HUES48 (cell line): ENCODE data around the gene TPRKB.
"Not testable (repeated sequence)": the region's sequence is repeated elsewhere in the genome, so short reads cannot be mapped to it uniquely, and the experiment has no call there.

ENCODE experiments used
- H3K27ac ChIP-seq: one replicate; pipeline ENCODE4 v1.7.0; 2013; ENCODE audit warnings: low read depth, low read length, inconsistent platforms
- H3K27me3 ChIP-seq: 2 replicates; pipeline ENCODE4 v1.6.1; 2013; ENCODE audit warnings: mild to moderate bottlenecking, low read length; ENCODE audit not compliant: control insufficient read depth, insufficient read depth
- H3K36me3 ChIP-seq: 2 replicates; pipeline ENCODE4 v1.6.1; 2013; ENCODE audit warnings: low read length; ENCODE audit not compliant: control insufficient read depth, insufficient read depth
- H3K4me1 ChIP-seq: 2 replicates; pipeline ENCODE4 v1.6.1; 2013; ENCODE audit warnings: mild to moderate bottlenecking, low read length; ENCODE audit not compliant: control insufficient read depth, insufficient read depth
- H3K4me3 ChIP-seq: 2 replicates; pipeline ENCODE4 v1.5.1; 2013; ENCODE audit warnings: mild to moderate bottlenecking, low read depth, low read length
- H3K9ac ChIP-seq: 2 replicates; pipeline ENCODE4 v1.6.1; 2013; ENCODE audit warnings: mild to moderate bottlenecking, low read depth, low read length, moderate library complexity
- H3K9me3 ChIP-seq: 2 replicates; pipeline ENCODE4 v1.6.1; 2013; ENCODE audit warnings: low read length; ENCODE audit not compliant: control insufficient read depth, insufficient read depth

Gene TPRKB

GRCh38 chr2:73766994-73767393 is 29.8 kb upstream of the TPRKB start:
- peaks cover 79% of the 10 kb centered on the region for H3K36me3 ChIP-seq
- H3K27ac ChIP-seq: no peak overlapping the region

GRCh38 chr2:73766349-73766748 is 29.2 kb upstream of the TPRKB start:
- Histone ChIP-seq H3K27me3 (no peaks in the 10 kb centered on the region), H3K27ac (no peak overlapping the region), H3K9me3 (no peaks in the 10 kb centered on the region), H3K36me3 (peaks cover 84% of the 10 kb centered on the region), H3K9ac (no peak overlapping the region), H3K4me3 (no peak overlapping the region), H3K4me1 (no peaks in the 10 kb centered on the region)

More at GRCh38 chr2:73766994-73767393, 29.8 kb upstream of the TPRKB start:
- no peak overlapping the region for H3K9ac ChIP-seq
- no peaks in the 10 kb centered on the region for H3K9me3 ChIP-seq
- H3K4me3 ChIP-seq: no peak overlapping the region
- no peaks in the 10 kb centered on the region for H3K27me3 ChIP-seq
- no peaks in the 10 kb centered on the region for H3K4me1 ChIP-seq

GRCh38 chr2:73764945-73765344 is 27.8 kb upstream of the TPRKB start:
- Histone ChIP-seq H3K36me3 (peaks cover 92% of the 10 kb centered on the region), H3K9me3 (no peaks in the 10 kb centered on the region), H3K4me1 (no peaks in the 10 kb centered on the region), H3K27me3 (no peaks in the 10 kb centered on the region), H3K4me3 (no peak overlapping the region), H3K9ac (no peak overlapping the region), H3K27ac (no peak overlapping the region)

- Histone ChIP-seq H3K4me1 (no peaks in the 10 kb centered on the region), H3K27me3 (no peaks in the 10 kb centered on the region), H3K27ac (no peak overlapping the region), H3K9me3 (no peaks in the 10 kb centered on the region), H3K36me3 (peaks cover 83% of the 10 kb centered on the region), H3K9ac (no peak overlapping the region), H3K4me3 (no peak overlapping the region)
Observed at GRCh38 chr2:73762571-73762970, 25.4 kb upstream of the TPRKB start.

GRCh38 chr2:73759904-73760303 is 22.8 kb upstream of the TPRKB start:
- Histone ChIP-seq H3K9me3 (no peaks in the 10 kb centered on the region; the same call in 1 of the 2 replicates), H3K9ac (no peak overlapping the region), H3K27ac (no peak overlapping the region), H3K36me3 (peaks cover 68% of the 10 kb centered on the region), H3K4me3 (no peak overlapping the region), H3K4me1 (no peaks in the 10 kb centered on the region), H3K27me3 (no peaks in the 10 kb centered on the region)

GRCh38 chr2:73759285-73759764 is 22.2 kb upstream of the TPRKB start:
- H3K4me1 ChIP-seq: no peaks in the 10 kb centered on the region
- no peaks in the 10 kb centered on the region for H3K27me3 ChIP-seq
- no peak overlapping the region for H3K4me3 ChIP-seq
- H3K9me3 ChIP-seq: no peaks in the 10 kb centered on the region; the same call in 1 of the 2 replicates
- peaks cover 63% of the 10 kb centered on the region for H3K36me3 ChIP-seq
- H3K9ac ChIP-seq: no peak overlapping the region
- H3K27ac ChIP-seq: no peak overlapping the region

GRCh38 chr2:73754332-73754731 is 17.2 kb upstream of the TPRKB start:
- H3K9ac ChIP-seq, H3K4me3 ChIP-seq, H3K27me3 ChIP-seq, H3K4me1 ChIP-seq, H3K27ac ChIP-seq, H3K9me3 ChIP-seq: not testable (repeated sequence)
- peaks cover 31% of the 10 kb centered on the region for H3K36me3 ChIP-seq

- Histone ChIP-seq H3K27me3 (no peaks in the 10 kb centered on the region), H3K27ac (no peak overlapping the region), H3K4me3 (no peak overlapping the region), H3K9me3 (no peaks in the 10 kb centered on the region), H3K4me1 (no peaks in the 10 kb centered on the region), H3K9ac (no peak overlapping the region), H3K36me3 (peaks cover 13% of the 10 kb centered on the region)
Observed at GRCh38 chr2:73749314-73749713, 12.2 kb upstream of the TPRKB start.

- H3K4me1 ChIP-seq: no peaks in the 10 kb centered on the region
- H3K9ac ChIP-seq: no peak overlapping the region
- H3K4me3 ChIP-seq: no peak overlapping the region
- no peaks in the 10 kb centered on the region for H3K9me3 ChIP-seq
- H3K36me3 ChIP-seq: peaks cover 2% of the 10 kb centered on the region
- H3K27ac ChIP-seq: no peak overlapping the region
- peaks cover 6% of the 10 kb centered on the region for H3K27me3 ChIP-seq
Observed at GRCh38 chr2:73746877-73747208, 9.7 kb upstream of the TPRKB start.

- H3K4me3 ChIP-seq: no peak overlapping the region
- H3K9ac ChIP-seq: no peak overlapping the region
- no peaks in the 10 kb centered on the region for H3K9me3 ChIP-seq
- no peak overlapping the region for H3K27ac ChIP-seq
- H3K36me3 ChIP-seq: no peaks in the 10 kb centered on the region
- H3K27me3 ChIP-seq: peaks cover 12% of the 10 kb centered on the region
- H3K4me1 ChIP-seq: no peaks in the 10 kb centered on the region
Observed at GRCh38 chr2:73746015-73746876, 9.1 kb upstream of the TPRKB start.

- Histone ChIP-seq H3K27ac (no peak overlapping the region), H3K36me3 (no peaks in the 10 kb centered on the region), H3K9me3 (peaks cover 9% of the 10 kb centered on the region), H3K9ac (no peak overlapping the region), H3K27me3 (peaks cover 41% of the 10 kb centered on the region), H3K4me3 (no peak overlapping the region), H3K4me1 (0 out of 2 replicates have a peak, but pooled peaks cover 7% of the 10 kb centered on the region)
Observed at GRCh38 chr2:73740767-73741166, 3.6 kb upstream of the TPRKB start.
